Panc1 (cell line): ENCODE results near the gene NT5DC1. TPM values are rescaled to one million over a fixed set of nuclear protein-coding genes. Genes with fewer than 3 reads are reported as not detected.

ENCODE experiments used
- ATAC-seq: fragments of 200-7000 bp; cut with Tn5 transposase; 2 replicates; pipeline ENCODE4 v1.9.1; 2020; ENCODE audit warnings: mild to moderate bottlenecking, moderate library complexity
- BruUV-seq: library from RNA; stranded (reverse); fragments of 400-500 nt; replicated peaks from 2 replicates; lab custom pipeline; 2021; lab: Mats Ljungman, UMichigan
- CTCF ChIA-PET: fragments of 300-600 bp; sonication (Branson Sonifier 250); formaldehyde crosslinking; loops from one replicate; lab custom pipeline; 2022; ENCODE audit warnings: antibody characterized with exemption; lab: Charles Lee
- POLR2A ChIA-PET: fragments of 300-600 bp; sonication (Branson Sonifier 250); formaldehyde crosslinking; loops from one replicate; lab custom pipeline; 2022; ENCODE audit warnings: antibody characterized with exemption; lab: Charles Lee
- DNase-seq: peaks from one replicate; pipeline ENCODE4 v3.0.0-alpha.2; 2010; ENCODE audit warnings: low read depth, low spot score
- H3K27ac ChIP-seq: 2 replicates; pipeline ENCODE4 v1.5.1; 2011; ENCODE audit warnings: mild to moderate bottlenecking, low read length, inconsistent platforms
- H3K27me3 ChIP-seq: fragments of 200-500 bp; sonication (Bioruptor generic); 2 replicates; pipeline ENCODE4 v1.6.0; 2014; ENCODE audit warnings: low read length, inconsistent platforms; ENCODE audit not compliant: control insufficient read depth, insufficient read depth
- H3K36me3 ChIP-seq: fragments of 200-500 bp; sonication (Bioruptor generic); 2 replicates; pipeline ENCODE4 v1.5.1; 2014; ENCODE audit warnings: inconsistent platforms, mild to moderate bottlenecking, low read length, moderate library complexity; ENCODE audit not compliant: control insufficient read depth, insufficient read depth
- H3K4me1 ChIP-seq: 2 replicates; pipeline ENCODE4 v1.5.1; 2011; ENCODE audit warnings: inconsistent platforms, mild to moderate bottlenecking, low read length, moderate library complexity; ENCODE audit not compliant: control insufficient read depth, insufficient read depth
- H3K4me3 ChIP-seq, 2 experiments: 2 replicates each; pipeline ENCODE4 v1.5.1; 2011 to 2012; ENCODE audit warnings: low read depth in 2 of 2, low read length in 2 of 2, mild to moderate bottlenecking in 2 of 2, inconsistent platforms in 1 of 2, moderate library complexity in 1 of 2
- H3K9me3 ChIP-seq: fragments of 200-500 bp; sonication (Bioruptor generic); 2 replicates; pipeline ENCODE4 v1.5.1; 2014; ENCODE audit warnings: low read depth, mild to moderate bottlenecking, inconsistent platforms, low read length, moderate library complexity; ENCODE audit not compliant: control insufficient read depth, insufficient read depth
- POLR2AphosphoS5 ChIP-seq: IDR thresholded peaks from 2 replicates; pipeline ENCODE4 v1.6.1; 2012; ENCODE audit warnings: mild to moderate bottlenecking, low read depth, low read length, moderate library complexity
- SIN3A ChIP-seq: IDR thresholded peaks from 2 replicates; pipeline ENCODE4 v1.6.1; 2012; ENCODE audit warnings: low read depth, mild to moderate bottlenecking, low read length, moderate library complexity, borderline replicate concordance; ENCODE audit not compliant: insufficient read depth
- TCF7L2 ChIP-seq: IDR thresholded peaks from 2 replicates; pipeline ENCODE4 v1.6.1; 2011; ENCODE audit warnings: mild to moderate bottlenecking, low read depth, low read length, inconsistent platforms
- in situ Hi-C: cut with HindIII; loops from 2 replicates; pipeline ENCODE4 v1.10.0; 2016; ENCODE audit warnings: low sequenced_read_pairs, low pct_unique_long_range_greater_than_20kb
- intact Hi-C: fragments of 100-400 bp; cut with micrococcal nuclease; formaldehyde crosslinking; loops from one replicate; pipeline ENCODE4 v1.10.0; 2022; ENCODE audit not compliant: unreplicated experiment
- total RNA-seq: library from RNA; stranded (reverse); gene quantifications from one replicate; pipeline ENCODE4 v1.2.1, GENCODE V29; 2021; ENCODE audit not compliant: unreplicated experiment
- TF ChIP-seq, protein P1 (sequence below): fragments of 450-650 bp; IDR thresholded peaks from 2 replicates; pipeline ENCODE4 v1.5.1; 2017; ENCODE audit warnings: mild to moderate bottlenecking
- TF ChIP-seq, protein P2 (sequence below), 2 experiments: IDR thresholded peaks; 2 replicates each; pipeline ENCODE4 v1.6.1; 2011 to 2012; ENCODE audit warnings: low read depth in 2 of 2, control low read depth in 1 of 2, low read length in 1 of 2, mild to moderate bottlenecking in 1 of 2, moderate library complexity in 1 of 2; ENCODE audit not compliant: insufficient read depth in 1 of 2

Gene NT5DC1
- total RNA-seq, 1 experiment from 2014 or later: 79.1 TPM

DNA sequence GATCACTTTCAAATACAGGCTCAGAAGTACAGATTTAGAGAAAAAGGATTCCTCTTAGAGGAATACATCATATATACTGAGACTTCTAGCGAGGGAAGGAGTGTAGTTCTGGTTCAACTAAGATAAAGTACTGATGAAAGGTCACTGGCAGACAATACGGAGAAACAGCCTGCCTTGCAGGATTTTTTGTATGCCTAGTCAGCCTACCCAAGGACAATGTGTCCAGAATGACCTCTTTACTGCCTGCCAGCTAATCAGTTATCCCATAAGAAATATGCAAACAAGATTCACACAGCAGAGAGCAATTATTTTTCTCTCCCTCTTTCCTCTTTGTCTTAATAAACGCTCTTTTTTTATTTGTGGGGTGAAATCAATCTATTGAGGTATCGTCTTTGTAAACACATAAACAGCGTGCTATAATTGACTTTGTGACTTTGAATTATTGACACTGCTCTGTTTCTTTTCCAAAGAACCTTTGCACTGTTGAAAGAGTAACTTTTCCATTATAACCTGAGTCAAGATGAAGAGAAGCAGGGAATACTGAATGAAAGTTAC lies 154.7 kb downstream of the NT5DC1 start:
- TF ChIP-seq POLR2AphosphoS5: 0 out of 2 replicates have a peak, but pooled peaks have one; percentile 28
- TF ChIP-seq, protein P1, sequence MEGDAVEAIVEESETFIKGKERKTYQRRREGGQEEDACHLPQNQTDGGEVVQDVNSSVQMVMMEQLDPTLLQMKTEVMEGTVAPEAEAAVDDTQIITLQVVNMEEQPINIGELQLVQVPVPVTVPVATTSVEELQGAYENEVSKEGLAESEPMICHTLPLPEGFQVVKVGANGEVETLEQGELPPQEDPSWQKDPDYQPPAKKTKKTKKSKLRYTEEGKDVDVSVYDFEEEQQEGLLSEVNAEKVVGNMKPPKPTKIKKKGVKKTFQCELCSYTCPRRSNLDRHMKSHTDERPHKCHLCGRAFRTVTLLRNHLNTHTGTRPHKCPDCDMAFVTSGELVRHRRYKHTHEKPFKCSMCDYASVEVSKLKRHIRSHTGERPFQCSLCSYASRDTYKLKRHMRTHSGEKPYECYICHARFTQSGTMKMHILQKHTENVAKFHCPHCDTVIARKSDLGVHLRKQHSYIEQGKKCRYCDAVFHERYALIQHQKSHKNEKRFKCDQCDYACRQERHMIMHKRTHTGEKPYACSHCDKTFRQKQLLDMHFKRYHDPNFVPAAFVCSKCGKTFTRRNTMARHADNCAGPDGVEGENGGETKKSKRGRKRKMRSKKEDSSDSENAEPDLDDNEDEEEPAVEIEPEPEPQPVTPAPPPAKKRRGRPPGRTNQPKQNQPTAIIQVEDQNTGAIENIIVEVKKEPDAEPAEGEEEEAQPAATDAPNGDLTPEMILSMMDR: no peak
- intact Hi-C loops (no loop called here), in situ Hi-C loops (no loop called here)
- peak overlapping the region; percentile 99; the same call in 1 of the 2 replicates for H3K27ac ChIP-seq
- POLR2A ChIA-PET: no interaction called here
- H3K9me3 ChIP-seq: no peaks in the 10 kb centered on the region
- BruUV-seq: no TSS peak
- CTCF ChIA-PET: no interaction called here
- peaks cover 32% of the 10 kb centered on the region for H3K4me1 ChIP-seq
- DNase-seq (no peak), ATAC-seq (no peak)
- H3K27me3 ChIP-seq: no peaks in the 10 kb centered on the region
- peak overlapping the region in 1 of 2 experiments; percentile 96; a peak in 2 of 4 replicates for H3K4me3 ChIP-seq
- H3K36me3 ChIP-seq: no peaks in the 10 kb centered on the region; the same call in 1 of the 2 replicates

DNA sequence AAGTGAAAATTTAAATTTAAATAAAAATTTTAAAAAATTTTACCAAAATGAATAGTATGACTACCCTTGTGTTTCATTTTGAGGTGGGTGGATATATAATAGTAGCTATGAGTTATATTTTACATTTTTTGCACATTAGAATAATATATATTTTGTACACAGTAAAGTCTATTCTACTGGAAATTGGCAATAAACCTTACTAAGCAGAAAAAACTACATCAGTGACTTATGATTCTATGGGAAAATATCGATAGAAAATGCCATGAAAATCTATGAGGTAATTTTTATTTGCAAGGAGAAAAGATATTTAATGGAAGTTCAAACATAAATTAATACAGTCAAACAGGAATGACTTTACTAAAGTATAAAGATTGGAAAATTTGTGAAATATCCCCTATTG lies 156.0 kb downstream of the NT5DC1 start:
- no peak for ATAC-seq
- intact Hi-C loops (no loop called here), in situ Hi-C loops (no loop called here)
- no peak for DNase-seq
- TF ChIP-seq SIN3A (no peak), TCF7L2 (no peak), POLR2AphosphoS5 (no peak)
- TF ChIP-seq, protein P2, sequence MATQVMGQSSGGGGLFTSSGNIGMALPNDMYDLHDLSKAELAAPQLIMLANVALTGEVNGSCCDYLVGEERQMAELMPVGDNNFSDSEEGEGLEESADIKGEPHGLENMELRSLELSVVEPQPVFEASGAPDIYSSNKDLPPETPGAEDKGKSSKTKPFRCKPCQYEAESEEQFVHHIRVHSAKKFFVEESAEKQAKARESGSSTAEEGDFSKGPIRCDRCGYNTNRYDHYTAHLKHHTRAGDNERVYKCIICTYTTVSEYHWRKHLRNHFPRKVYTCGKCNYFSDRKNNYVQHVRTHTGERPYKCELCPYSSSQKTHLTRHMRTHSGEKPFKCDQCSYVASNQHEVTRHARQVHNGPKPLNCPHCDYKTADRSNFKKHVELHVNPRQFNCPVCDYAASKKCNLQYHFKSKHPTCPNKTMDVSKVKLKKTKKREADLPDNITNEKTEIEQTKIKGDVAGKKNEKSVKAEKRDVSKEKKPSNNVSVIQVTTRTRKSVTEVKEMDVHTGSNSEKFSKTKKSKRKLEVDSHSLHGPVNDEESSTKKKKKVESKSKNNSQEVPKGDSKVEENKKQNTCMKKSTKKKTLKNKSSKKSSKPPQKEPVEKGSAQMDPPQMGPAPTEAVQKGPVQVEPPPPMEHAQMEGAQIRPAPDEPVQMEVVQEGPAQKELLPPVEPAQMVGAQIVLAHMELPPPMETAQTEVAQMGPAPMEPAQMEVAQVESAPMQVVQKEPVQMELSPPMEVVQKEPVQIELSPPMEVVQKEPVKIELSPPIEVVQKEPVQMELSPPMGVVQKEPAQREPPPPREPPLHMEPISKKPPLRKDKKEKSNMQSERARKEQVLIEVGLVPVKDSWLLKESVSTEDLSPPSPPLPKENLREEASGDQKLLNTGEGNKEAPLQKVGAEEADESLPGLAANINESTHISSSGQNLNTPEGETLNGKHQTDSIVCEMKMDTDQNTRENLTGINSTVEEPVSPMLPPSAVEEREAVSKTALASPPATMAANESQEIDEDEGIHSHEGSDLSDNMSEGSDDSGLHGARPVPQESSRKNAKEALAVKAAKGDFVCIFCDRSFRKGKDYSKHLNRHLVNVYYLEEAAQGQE (IDR thresholded peaks at IDR 0.05; ENCODE audit: insufficient read depth in 1 of 2, low read depth in 2 of 2, low read length in 1 of 2): no peak
- TF ChIP-seq, protein P1: no peak
- no TSS peak for BruUV-seq
- H3K9me3 ChIP-seq: no peaks in the 10 kb centered on the region
- ChIA-PET POLR2A (no interaction called here), CTCF (no interaction called here)
- no peaks in the 10 kb centered on the region; the same call in 1 of the 2 replicates for H3K36me3 ChIP-seq
- H3K4me3 ChIP-seq: no peak overlapping the region
- no peaks in the 10 kb centered on the region for H3K27me3 ChIP-seq
- no peak overlapping the region for H3K27ac ChIP-seq
- H3K4me1 ChIP-seq: peaks cover 23% of the 10 kb centered on the region
